ENCODE results near the gene SLITRK4.

Gene SLITRK4

DNA sequence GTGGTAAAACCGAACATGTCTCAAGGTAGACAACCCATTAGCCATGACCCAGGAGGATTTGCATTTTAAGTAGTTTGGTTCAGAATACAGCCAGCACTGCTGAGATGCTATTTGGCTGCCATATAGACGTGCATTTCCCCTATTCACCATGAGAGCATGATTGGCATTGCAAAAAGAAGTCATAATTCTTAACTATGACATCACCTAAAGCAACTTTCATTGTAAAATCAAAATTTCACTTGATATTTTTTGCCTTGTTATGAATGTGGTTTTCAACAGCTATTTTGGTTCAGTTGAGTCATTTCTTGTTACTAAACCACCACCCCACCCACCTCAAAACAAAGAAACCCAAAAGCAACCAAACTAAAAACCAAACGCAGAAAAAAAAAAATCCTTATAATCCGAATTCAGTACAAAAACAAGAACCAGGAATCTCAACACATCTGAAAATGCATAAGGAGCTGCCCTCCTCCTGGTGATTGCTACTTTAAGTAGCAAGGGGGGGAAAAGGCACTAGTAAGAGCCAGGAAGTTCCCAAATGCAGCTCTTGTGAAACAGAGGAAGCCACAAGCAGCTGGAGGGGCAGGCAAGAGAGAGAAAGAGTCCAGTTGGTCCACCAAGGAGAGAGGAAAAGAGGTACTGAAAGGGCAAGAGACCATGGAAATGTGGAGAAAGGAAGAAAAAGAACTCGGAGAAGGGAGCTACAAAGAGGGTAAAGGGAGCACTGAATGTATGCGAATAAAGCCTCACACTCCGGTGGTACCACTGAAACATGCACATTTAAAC, 3.1 kb downstream of the SLITRK4 start:
- no peaks in the 10 kb centered on the region for H3K4me1 Mint-ChIP-seq
- H3K4me3 Mint-ChIP-seq: peak overlapping the region; percentile 21
- DNase-seq: no peak
- H3K27me3 Mint-ChIP-seq: peaks cover 34% of the 10 kb centered on the region
- H3K27ac Mint-ChIP-seq: no peak overlapping the region
- peaks cover 2% of the 10 kb centered on the region for H3K36me3 Mint-ChIP-seq
- H3K9me3 Mint-ChIP-seq: peaks cover 1% of the 10 kb centered on the region
- CTCF ChIA-PET: interaction anchor here (0.6 kb wide), 1 partner anchor 1298 kb away, joined by 3 read pairs; no protein-coding TSS in a partner anchor

DNA sequence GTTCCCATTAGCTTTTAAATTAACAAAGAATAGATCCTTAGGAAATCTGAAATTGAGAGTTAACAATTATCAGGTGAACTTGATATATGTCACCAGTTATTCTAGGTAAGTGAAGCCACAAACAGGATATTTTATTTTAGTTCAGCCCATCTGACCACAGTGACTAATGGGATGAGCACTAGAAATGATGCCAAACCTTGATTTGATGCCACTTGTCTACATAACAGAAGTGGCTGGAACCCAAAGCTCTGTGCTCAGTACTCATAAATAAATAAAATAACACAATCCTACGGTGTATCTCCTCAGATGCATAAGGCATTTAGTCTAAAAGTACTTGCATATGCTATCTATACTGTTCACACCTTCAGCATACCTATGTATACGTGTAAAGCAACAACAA, 12.2 kb downstream of the SLITRK4 start:
- Mint-ChIP-seq H3K4me1 (no peaks in the 10 kb centered on the region), H3K4me3 (no peak overlapping the region), H3K9me3 (no peaks in the 10 kb centered on the region), H3K27me3 (no peaks in the 10 kb centered on the region), H3K27ac (no peak overlapping the region), H3K36me3 (no peaks in the 10 kb centered on the region)
- CTCF ChIA-PET: no interaction called here
- DNase-seq: no peak

DNA sequence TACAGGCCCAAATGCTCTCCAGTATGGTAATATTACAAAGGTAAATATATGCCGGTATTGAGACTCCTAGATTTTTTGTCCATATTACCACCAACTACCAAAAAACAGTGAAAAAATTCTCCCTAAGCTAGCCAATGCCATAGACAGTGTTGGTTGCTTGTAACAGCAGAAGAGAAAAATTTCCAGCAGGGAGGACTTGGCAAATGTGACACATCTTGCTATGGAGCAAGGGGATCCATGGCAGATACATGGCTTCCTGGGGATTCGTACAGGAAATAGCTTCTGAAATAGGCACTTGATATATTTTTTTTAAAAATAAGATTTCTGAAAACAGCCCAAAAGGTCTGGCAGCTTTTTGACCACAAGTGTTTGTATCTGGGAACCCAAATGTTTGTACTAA, 14.6 kb downstream of the SLITRK4 start:
- no peak for DNase-seq
- Mint-ChIP-seq H3K9me3 (no peaks in the 10 kb centered on the region), H3K36me3 (no peaks in the 10 kb centered on the region), H3K27ac (no peak overlapping the region), H3K4me3 (no peak overlapping the region), H3K27me3 (no peaks in the 10 kb centered on the region), H3K4me1 (no peaks in the 10 kb centered on the region)
- CTCF ChIA-PET: no interaction called here

DNA sequence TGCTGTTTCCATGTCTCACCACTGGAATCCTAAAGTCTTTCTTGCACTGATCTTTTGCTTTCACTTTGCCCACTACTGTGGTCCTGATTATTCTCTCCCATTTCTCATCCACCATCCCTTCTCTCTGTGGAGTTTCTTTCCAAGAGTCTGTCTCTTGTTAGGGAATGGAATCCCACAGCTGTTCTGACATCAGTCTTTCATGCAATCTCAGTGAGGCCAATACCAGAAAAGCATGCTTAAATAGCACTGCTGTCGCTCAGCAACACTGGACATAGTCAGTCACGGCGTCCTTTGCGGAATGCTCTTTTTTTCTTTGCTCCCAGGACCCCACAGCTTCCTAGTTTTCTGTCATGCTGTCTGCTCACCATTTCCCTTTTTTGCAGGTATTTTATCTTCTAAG, 20.1 kb downstream of the SLITRK4 start:
- H3K27me3 Mint-ChIP-seq: no peaks in the 10 kb centered on the region

DNA sequence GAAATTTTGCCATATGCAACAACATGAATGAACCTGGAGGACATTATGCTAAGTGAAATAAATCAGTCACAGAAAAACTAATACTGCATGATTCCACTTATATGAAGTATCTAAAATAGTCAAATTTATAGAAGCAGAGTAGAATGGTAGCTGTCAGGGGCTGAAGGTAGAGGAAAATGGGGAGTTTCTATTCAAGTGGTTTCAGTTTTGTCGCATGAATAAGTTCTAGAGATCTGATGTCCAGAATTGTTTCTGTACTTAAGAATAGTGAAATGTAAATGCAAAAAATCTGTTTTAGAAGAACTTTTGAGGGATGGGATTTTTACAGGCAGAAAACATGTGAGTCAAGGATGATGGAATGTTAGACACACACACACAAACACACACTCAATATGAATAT, 34.1 kb downstream of the SLITRK4 start:
- H3K9me3 Mint-ChIP-seq: peaks cover 4% of the 10 kb centered on the region
- no peaks in the 10 kb centered on the region for H3K36me3 Mint-ChIP-seq
- no peaks in the 10 kb centered on the region for H3K4me1 Mint-ChIP-seq
- H3K27ac Mint-ChIP-seq: no peak overlapping the region
- CTCF ChIA-PET: no interaction called here
- no peaks in the 10 kb centered on the region for H3K27me3 Mint-ChIP-seq
- no peak for DNase-seq
- H3K4me3 Mint-ChIP-seq: no peak overlapping the region

More for the DNA sequence above, 20.1 kb downstream of the SLITRK4 start:
- no peak for DNase-seq
- Mint-ChIP-seq H3K4me1 (no peaks in the 10 kb centered on the region), H3K36me3 (no peaks in the 10 kb centered on the region), H3K9me3 (peaks cover under 1% of the 10 kb centered on the region), H3K4me3 (no peak overlapping the region), H3K27ac (no peak overlapping the region)
- CTCF ChIA-PET: no interaction called here

DNA sequence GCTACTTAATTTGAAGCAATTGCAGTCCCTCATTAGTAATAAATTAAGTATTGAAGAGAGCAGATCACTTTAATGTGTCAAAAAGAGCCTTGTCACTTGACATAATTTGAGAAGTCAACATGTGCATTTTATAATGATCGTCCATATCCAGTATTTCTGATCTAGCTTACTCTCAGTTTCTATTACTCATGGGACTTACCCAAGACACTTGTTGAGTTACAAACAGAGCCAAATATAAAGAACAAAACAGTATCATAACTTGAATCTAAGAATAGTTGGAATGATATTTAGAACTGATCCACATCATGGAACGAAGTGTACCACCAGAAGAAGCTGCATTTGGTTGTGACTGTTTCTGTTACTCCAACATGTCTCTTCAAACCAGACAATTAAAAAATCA, 54.7 kb downstream of the SLITRK4 start:
- CTCF ChIA-PET: no interaction called here
- H3K9me3 Mint-ChIP-seq: no peaks in the 10 kb centered on the region
- DNase-seq: no peak
- no peaks in the 10 kb centered on the region for H3K4me1 Mint-ChIP-seq
- no peak overlapping the region for H3K4me3 Mint-ChIP-seq
- no peaks in the 10 kb centered on the region for H3K36me3 Mint-ChIP-seq
- no peak overlapping the region for H3K27ac Mint-ChIP-seq
- H3K27me3 Mint-ChIP-seq: no peaks in the 10 kb centered on the region

DNA sequence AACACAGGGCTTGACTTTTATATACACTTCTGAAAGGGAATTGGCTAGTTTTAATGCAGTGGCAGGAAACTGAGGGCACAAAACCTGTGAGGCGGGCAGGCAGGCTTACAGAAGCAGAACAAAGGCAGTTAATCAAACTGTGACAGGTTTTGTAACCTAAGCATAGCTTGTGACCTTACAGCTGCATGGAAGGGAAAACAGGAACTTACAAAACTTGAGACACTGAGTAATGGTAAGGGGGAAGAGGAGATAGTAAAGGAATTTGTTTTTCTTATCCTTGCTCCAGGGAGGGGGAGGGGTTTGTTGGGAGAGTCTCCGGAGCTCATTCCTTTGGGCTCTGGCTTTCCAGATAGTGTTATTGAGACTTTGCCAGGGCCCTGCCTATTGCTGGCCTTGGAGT, 55.6 kb downstream of the SLITRK4 start:
- CTCF ChIA-PET: no interaction called here
- no peaks in the 10 kb centered on the region for H3K36me3 Mint-ChIP-seq
- no peaks in the 10 kb centered on the region for H3K4me1 Mint-ChIP-seq
- no peaks in the 10 kb centered on the region for H3K27me3 Mint-ChIP-seq
- no peaks in the 10 kb centered on the region for H3K9me3 Mint-ChIP-seq
- no peak overlapping the region for H3K4me3 Mint-ChIP-seq
- no peak overlapping the region for H3K27ac Mint-ChIP-seq
- DNase-seq: no peak
